ENCODE measurements around the gene NEO1. TPM values are rescaled to one million over a fixed set of nuclear protein-coding genes. Genes with fewer than 3 reads are reported as not detected.
A peak's percentile ranks its signal among the peaks of the same experiment; 100 is the strongest.

The NEO1 gene
- total RNA-seq, 1 donor from 2014 or later: 31.0 TPM

DNA sequence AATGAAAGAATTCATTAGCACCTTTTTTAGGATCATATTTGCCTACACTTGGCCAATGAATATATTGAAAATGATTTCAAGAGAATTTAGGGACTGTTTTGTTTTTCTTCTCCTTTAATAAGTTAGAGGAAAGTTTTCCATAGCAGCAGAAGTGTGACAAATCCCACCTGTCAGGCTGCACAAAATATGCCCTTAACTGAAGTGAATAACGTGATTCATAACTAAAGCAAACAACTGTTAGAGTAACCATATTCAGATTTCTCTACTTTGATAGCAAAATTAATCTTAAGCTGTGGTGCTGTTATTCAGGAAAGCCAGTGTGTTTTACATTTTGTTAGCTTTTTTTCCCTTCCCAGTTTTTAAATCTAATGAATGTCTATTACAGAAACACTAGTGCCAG, 195.1 kb downstream of the NEO1 start:
- TF ChIP-seq, protein P1, sequence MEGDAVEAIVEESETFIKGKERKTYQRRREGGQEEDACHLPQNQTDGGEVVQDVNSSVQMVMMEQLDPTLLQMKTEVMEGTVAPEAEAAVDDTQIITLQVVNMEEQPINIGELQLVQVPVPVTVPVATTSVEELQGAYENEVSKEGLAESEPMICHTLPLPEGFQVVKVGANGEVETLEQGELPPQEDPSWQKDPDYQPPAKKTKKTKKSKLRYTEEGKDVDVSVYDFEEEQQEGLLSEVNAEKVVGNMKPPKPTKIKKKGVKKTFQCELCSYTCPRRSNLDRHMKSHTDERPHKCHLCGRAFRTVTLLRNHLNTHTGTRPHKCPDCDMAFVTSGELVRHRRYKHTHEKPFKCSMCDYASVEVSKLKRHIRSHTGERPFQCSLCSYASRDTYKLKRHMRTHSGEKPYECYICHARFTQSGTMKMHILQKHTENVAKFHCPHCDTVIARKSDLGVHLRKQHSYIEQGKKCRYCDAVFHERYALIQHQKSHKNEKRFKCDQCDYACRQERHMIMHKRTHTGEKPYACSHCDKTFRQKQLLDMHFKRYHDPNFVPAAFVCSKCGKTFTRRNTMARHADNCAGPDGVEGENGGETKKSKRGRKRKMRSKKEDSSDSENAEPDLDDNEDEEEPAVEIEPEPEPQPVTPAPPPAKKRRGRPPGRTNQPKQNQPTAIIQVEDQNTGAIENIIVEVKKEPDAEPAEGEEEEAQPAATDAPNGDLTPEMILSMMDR (conservative IDR thresholded peaks at IDR 0.05; ENCODE audit: low read depth, low read length): no peak
- DNase-seq (ENCODE audit: low read depth): no peak
- no peak overlapping the region for H3K4me3 ChIP-seq (ENCODE audit: low read depth, low read length)

DNA sequence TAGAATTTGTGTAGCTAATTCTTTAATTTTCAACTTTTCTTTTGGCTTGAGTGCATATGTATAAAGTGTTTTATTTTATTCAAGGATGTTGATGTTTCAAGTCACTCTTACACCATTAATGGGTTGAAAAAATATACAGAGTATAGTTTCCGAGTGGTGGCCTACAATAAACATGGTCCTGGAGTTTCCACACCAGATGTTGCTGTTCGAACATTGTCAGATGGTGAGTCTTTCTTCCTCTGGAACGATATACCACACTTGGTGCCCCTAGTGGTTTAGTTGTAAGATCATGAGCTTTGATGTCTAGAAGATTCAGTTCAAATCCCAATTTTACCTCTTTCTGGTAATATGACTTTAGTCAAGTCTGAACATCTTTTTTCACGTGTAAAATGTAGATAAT, 197.2 kb downstream of the NEO1 start:
- TF ChIP-seq, protein P1 (conservative IDR thresholded peaks at IDR 0.05; ENCODE audit: low read depth, low read length): peak; percentile 15
- no peak for DNase-seq (ENCODE audit: low read depth)
- H3K4me3 ChIP-seq (ENCODE audit: low read depth, low read length): no peak overlapping the region

DNA sequence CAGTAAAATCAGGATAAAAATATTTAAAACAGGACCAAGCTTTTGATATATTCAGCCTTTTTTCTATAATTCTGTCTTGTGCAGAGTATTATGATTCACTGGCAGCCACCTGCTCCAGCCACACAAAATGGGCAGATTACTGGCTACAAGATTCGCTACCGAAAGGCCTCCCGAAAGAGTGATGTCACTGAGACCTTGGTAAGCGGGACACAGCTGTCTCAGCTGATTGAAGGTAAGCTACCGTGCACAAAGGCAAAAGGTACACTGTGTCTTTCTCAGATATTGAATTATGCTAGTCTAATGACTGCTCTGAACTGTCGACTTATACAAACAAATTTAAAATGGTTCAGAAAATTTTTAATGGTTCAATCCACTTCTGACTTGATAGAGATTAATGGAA, 202.3 kb downstream of the NEO1 start:
- TF ChIP-seq, protein P1 (conservative IDR thresholded peaks at IDR 0.05; ENCODE audit: low read depth, low read length): no peak

DNA sequence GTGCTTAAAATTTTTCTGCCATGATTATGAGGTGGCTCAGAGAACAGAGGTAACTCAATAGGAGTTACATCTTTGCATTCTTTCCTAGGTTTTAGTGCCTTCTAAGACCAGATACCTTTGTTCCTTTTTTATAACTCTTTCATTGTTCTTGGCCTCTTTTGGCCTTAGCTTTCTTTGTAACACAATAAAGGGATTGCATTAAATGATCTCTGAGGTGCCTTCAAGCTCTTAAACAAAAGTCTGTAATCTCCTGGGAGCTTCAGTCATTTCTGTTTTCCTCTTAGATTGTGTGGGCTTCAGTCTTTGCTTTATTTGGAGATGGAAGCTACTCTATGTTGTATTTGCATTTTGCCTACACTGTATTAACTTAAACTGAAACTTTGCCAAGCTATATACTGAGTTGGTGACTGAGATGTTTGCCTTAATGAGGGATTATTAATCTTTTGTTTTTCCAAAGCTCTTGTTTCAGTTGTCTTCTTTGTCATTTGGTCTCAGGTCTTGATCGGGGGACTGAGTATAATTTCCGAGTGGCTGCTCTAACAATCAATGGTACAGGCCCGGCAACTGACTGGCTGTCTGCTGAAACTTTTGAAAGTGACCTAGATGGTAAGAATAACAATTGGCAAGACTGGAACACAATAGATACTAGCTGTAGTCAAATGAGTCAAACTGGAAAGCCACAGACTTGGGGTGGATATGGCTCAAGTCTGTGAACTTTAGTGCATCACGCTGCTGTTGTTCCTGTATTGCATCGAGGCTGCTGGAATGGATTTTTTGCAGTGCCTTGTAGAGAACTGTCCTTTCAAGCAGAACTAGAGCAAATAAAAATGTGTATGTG, 206.2 kb downstream of the NEO1 start:
- H3K4me3 ChIP-seq (ENCODE audit: low read depth, low read length): no peak overlapping the region
- DNase-seq (ENCODE audit: low read depth): no peak
- TF ChIP-seq, protein P1 (conservative IDR thresholded peaks at IDR 0.05; ENCODE audit: low read depth, low read length): no peak

More for the DNA sequence above, 202.3 kb downstream of the NEO1 start:
- no peak overlapping the region for H3K4me3 ChIP-seq (ENCODE audit: low read depth, low read length)
- no peak for DNase-seq (ENCODE audit: low read depth)

DNA sequence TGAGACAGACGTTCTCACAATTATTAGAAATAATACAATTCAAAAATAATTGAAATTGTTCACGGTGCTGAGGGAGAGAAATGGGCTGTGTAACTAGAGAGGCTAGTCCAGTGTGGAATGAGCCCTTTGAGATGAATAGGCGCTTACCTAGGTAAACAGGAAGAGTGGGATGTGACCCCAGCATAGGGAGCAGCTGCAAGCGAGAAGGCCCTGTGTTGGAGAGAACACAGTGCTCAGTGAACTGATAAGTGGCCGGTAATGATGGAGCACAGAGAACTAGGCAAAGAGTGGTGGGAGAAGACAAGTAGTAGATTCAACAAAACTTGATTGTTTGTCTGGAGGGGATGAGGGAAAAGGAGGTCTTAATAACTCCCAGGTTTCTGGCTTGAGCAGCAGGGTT, 212.6 kb downstream of the NEO1 start:
- H3K4me3 ChIP-seq (ENCODE audit: low read depth, low read length): no peak overlapping the region
- TF ChIP-seq, protein P1 (conservative IDR thresholded peaks at IDR 0.05; ENCODE audit: low read depth, low read length): no peak
- DNase-seq (ENCODE audit: low read depth): no peak

DNA sequence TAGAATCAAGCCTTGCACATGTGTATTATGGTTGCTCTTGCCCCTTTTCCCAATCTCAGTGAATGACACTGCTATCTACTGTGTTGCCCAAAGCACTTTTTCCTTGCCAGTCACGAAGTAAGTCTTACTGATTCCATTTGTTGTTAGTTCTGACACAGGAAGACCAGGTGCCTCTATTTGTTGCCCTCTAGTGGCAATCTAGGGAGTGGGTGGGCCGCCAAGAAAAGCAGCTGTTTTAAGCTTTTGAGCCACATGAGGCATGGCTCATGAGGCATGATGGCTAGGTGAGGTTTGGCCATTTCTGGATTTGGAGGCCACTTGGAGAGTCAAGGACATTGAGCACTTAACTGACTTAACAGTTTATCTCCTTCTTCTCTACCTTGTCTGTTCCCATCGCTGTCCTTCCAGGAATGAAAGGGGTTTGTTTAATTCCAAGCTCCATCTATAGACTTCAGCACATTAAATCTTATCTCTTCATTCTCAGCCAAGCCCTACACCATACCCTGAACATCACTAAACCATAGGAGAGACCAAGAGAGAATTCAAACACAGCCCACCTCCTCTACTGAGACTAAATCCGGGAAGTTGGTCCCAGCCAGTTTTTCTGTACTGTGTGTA, 213.4 kb downstream of the NEO1 start:
- H3K4me3 ChIP-seq (ENCODE audit: low read depth, low read length): no peak overlapping the region
- TF ChIP-seq, protein P1 (conservative IDR thresholded peaks at IDR 0.05; ENCODE audit: low read depth, low read length): peak; percentile 76
- no peak for DNase-seq (ENCODE audit: low read depth)

All from epithelial cell of proximal tubule (primary cell).